ENCODE results near the gene NUBP1. TPM values are rescaled to one million over a fixed set of nuclear protein-coding genes. Genes with fewer than 3 reads are reported as not detected.

Gene NUBP1
- total RNA-seq, 1 donor from 2014 or later = 18.4 TPM

DNA sequence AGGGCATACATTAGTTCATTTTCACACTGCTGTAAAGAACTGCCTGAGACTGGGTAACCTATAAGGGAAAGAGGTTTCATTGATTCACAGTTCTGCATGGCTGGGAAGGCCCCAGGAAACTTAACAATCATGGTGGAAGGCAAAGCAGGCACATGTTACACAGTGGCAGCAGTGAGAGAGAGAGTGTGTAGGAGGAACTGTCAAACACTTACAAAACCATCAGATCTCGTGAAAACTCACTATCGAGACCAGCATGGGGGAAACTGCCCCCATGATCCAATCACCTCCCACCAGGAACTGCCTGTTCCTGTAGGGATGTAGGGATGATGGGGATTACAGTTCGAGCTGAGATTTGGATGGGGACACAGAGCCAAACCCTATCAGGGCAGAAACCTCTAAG lies 17.2 kb downstream of the NUBP1 start:
- H3K4me3 Mint-ChIP-seq (ENCODE audit: unreplicated experiment) = peak overlapping the region; percentile 72
- TF ChIP-seq, protein P1, sequence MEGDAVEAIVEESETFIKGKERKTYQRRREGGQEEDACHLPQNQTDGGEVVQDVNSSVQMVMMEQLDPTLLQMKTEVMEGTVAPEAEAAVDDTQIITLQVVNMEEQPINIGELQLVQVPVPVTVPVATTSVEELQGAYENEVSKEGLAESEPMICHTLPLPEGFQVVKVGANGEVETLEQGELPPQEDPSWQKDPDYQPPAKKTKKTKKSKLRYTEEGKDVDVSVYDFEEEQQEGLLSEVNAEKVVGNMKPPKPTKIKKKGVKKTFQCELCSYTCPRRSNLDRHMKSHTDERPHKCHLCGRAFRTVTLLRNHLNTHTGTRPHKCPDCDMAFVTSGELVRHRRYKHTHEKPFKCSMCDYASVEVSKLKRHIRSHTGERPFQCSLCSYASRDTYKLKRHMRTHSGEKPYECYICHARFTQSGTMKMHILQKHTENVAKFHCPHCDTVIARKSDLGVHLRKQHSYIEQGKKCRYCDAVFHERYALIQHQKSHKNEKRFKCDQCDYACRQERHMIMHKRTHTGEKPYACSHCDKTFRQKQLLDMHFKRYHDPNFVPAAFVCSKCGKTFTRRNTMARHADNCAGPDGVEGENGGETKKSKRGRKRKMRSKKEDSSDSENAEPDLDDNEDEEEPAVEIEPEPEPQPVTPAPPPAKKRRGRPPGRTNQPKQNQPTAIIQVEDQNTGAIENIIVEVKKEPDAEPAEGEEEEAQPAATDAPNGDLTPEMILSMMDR (IDR thresholded peaks at IDR 0.05; ENCODE audit: unreplicated experiment) = no peak
- no peaks in the 10 kb centered on the region for H3K9me3 Mint-ChIP-seq (ENCODE audit: unreplicated experiment)
- DNase-seq (ENCODE audit: low spot score) = no peak
- H3K27me3 Mint-ChIP-seq (ENCODE audit: unreplicated experiment) = peaks cover 9% of the 10 kb centered on the region
- no peaks in the 10 kb centered on the region for H3K4me1 Mint-ChIP-seq (ENCODE audit: unreplicated experiment)
- peaks cover 34% of the 10 kb centered on the region for H3K36me3 Mint-ChIP-seq (ENCODE audit: low read depth, unreplicated experiment)
- H3K27ac Mint-ChIP-seq (ENCODE audit: unreplicated experiment) = peak overlapping the region; percentile 42

DNA sequence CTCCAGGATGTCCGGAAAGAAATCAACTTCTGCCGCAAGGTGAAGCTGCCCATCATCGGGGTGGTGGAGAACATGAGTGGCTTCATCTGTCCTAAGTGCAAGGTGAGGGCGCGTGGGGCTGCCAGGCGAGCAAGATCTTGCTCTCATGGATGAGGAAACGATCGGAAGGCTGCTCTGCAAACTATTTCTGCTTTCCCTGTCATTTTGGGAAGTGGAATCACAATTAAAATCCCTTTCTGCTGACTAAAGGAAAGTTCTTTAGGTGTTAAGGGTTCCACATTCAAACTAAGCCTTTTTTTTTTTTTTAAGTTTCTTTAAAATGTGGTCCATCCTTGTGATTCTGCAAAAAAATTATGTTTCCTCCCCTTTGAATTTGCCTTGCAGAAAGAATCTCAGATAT lies 17.7 kb downstream of the NUBP1 start:
- Mint-ChIP-seq H3K36me3 (ENCODE audit: low read depth, unreplicated experiment) (peaks cover 33% of the 10 kb centered on the region), H3K4me3 (ENCODE audit: unreplicated experiment) (no peak overlapping the region), H3K27me3 (ENCODE audit: unreplicated experiment) (peaks cover 9% of the 10 kb centered on the region), H3K9me3 (ENCODE audit: unreplicated experiment) (no peaks in the 10 kb centered on the region), H3K27ac (ENCODE audit: unreplicated experiment) (no peak overlapping the region), H3K4me1 (ENCODE audit: unreplicated experiment) (peaks cover 4% of the 10 kb centered on the region)
- no peak for DNase-seq (ENCODE audit: low spot score)
- TF ChIP-seq, protein P1 (IDR thresholded peaks at IDR 0.05; ENCODE audit: unreplicated experiment) = no peak

DNA sequence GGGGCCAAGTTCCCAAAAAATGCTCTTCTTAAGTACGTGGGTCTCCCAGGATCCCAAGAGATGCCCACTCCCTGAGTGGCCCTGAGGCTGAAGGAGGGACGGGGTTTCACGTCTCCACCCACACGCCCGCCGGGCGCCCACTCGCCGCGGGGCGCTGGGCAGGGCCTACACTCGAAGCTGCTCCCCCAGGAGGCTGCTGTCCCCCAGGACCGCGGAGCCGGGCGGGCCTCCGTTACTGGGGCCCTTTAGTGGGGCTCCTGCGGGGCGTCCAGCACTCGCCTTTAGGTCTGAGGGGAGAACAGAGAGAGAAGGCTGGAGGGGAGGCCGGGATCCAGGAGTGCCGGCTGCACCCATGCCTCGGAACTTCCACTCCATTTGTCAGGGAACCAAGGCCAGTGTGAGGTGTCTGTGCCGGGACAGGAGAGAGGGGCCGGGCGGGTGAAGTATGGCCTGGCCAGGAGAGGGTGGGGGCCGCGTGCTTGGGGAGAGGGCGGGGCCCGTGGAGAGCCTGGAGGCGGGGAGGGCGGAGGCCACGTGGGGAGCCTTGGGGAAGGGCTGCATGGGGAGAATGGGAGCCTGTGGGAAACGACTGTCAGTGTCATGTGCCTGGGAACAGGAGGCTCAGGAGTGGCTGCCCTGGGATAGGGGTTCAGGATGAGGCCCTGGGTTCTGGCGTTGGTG lies 18.8 kb downstream of the NUBP1 start:
- H3K4me1 Mint-ChIP-seq (ENCODE audit: unreplicated experiment) = peaks cover 6% of the 10 kb centered on the region
- H3K27ac Mint-ChIP-seq (ENCODE audit: unreplicated experiment) = no peak overlapping the region
- no peak overlapping the region for H3K4me3 Mint-ChIP-seq (ENCODE audit: unreplicated experiment)
- no peak for DNase-seq (ENCODE audit: low spot score)
- TF ChIP-seq, protein P1 (IDR thresholded peaks at IDR 0.05; ENCODE audit: unreplicated experiment) = no peak
- H3K27me3 Mint-ChIP-seq (ENCODE audit: unreplicated experiment) = peaks cover 9% of the 10 kb centered on the region
- no peaks in the 10 kb centered on the region for H3K9me3 Mint-ChIP-seq (ENCODE audit: unreplicated experiment)
- H3K36me3 Mint-ChIP-seq (ENCODE audit: low read depth, unreplicated experiment) = peaks cover 30% of the 10 kb centered on the region

DNA sequence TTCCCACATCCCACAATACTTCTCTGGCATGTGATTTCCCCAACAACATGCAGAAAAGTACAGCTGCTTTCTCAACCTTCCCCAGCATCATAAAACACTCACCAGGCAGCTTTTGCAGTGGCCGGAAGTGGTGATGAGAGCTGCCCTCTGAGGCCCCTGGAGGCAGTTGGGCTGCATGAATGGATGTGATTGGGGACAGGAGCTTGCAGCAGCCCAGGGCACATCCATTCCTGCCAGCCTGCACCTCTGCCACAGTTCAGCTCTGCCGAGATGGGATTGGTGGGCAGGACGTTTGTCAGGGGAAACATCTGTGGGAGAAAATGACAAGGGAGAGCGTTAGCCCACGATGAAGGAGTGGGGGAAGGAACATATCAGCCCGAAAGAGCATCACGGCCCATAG lies 19.8 kb downstream of the NUBP1 start:
- no peak for DNase-seq (ENCODE audit: low spot score)
- H3K9me3 Mint-ChIP-seq (ENCODE audit: unreplicated experiment) = no peaks in the 10 kb centered on the region
- H3K4me1 Mint-ChIP-seq (ENCODE audit: unreplicated experiment) = peaks cover 6% of the 10 kb centered on the region
- H3K27ac Mint-ChIP-seq (ENCODE audit: unreplicated experiment) = no peak overlapping the region
- H3K27me3 Mint-ChIP-seq (ENCODE audit: unreplicated experiment) = peaks cover 9% of the 10 kb centered on the region
- TF ChIP-seq, protein P1 (IDR thresholded peaks at IDR 0.05; ENCODE audit: unreplicated experiment) = no peak
- H3K4me3 Mint-ChIP-seq (ENCODE audit: unreplicated experiment) = peak overlapping the region; percentile 74
- H3K36me3 Mint-ChIP-seq (ENCODE audit: low read depth, unreplicated experiment) = peaks cover 25% of the 10 kb centered on the region

DNA sequence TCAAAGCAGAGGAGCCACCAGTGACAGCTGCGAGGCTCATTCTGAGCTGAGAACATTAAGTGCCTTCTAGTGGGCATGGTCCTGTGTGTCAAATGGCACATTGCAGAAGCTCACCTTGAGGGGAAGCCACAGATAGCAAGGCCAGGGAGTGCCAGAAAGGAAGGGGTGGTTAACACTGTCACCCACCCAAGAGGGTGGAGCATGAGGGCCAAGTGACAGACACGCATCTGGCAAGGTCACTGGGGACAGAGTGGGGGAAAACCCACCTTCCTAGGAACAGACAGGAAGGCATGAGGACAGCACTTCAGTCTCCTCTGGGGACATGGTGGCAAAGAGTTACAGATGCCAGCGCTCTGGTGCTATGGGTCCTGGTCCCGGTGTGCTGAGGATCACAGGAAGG lies 22.1 kb downstream of the NUBP1 start:
- Mint-ChIP-seq H3K4me3 (ENCODE audit: unreplicated experiment) (peak overlapping the region; percentile 37), H3K9me3 (ENCODE audit: unreplicated experiment) (no peaks in the 10 kb centered on the region), H3K27ac (ENCODE audit: unreplicated experiment) (no peak overlapping the region), H3K4me1 (ENCODE audit: unreplicated experiment) (peaks cover 6% of the 10 kb centered on the region), H3K27me3 (ENCODE audit: unreplicated experiment) (peaks cover 4% of the 10 kb centered on the region), H3K36me3 (ENCODE audit: low read depth, unreplicated experiment) (peaks cover 21% of the 10 kb centered on the region)
- no peak for DNase-seq (ENCODE audit: low spot score)
- TF ChIP-seq, protein P1 (IDR thresholded peaks at IDR 0.05; ENCODE audit: unreplicated experiment) = no peak

Data from endothelial cell (in vitro differentiated cells).